Measurements from ENCODE around the gene IRGC.

GRCh38 chr19:43720936-43721335 lies 5.1 kb downstream of the IRGC start:
- TF ChIP-seq, protein P1, sequence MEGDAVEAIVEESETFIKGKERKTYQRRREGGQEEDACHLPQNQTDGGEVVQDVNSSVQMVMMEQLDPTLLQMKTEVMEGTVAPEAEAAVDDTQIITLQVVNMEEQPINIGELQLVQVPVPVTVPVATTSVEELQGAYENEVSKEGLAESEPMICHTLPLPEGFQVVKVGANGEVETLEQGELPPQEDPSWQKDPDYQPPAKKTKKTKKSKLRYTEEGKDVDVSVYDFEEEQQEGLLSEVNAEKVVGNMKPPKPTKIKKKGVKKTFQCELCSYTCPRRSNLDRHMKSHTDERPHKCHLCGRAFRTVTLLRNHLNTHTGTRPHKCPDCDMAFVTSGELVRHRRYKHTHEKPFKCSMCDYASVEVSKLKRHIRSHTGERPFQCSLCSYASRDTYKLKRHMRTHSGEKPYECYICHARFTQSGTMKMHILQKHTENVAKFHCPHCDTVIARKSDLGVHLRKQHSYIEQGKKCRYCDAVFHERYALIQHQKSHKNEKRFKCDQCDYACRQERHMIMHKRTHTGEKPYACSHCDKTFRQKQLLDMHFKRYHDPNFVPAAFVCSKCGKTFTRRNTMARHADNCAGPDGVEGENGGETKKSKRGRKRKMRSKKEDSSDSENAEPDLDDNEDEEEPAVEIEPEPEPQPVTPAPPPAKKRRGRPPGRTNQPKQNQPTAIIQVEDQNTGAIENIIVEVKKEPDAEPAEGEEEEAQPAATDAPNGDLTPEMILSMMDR (IDR thresholded peaks at IDR 0.05): no peak
- no peak for TF ChIP-seq POLR2A (IDR thresholded peaks at IDR 0.05)
